SK-N-SH (cell line): ENCODE results near the gene HECTD4. TPM values are rescaled to one million over a fixed set of nuclear protein-coding genes. Genes with fewer than 3 reads are reported as not detected.

Source experiments
- CTCF ChIA-PET: fragments of 300-600, 350-600 bp; formaldehyde crosslinking; extraction: SDS; loops from one replicate; lab custom pipeline; 2021; lab: Yijun Ruan, JAX
- POLR2A ChIA-PET: fragments of 350-600 bp; sonication (Branson Sonifier 250); formaldehyde crosslinking; extraction: SDS; loops from one replicate; lab custom pipeline; 2020; ENCODE audit warnings: antibody characterized with exemption, inconsistent platforms; lab: Yijun Ruan, JAX
- DNase-seq: peaks from one replicate; pipeline ENCODE4 v3.0.0; 2012
- H2AFZ ChIP-seq: fragments of 200-600 bp; sonication (generic); 2 replicates; pipeline ENCODE4 v1.8.1; 2016; ENCODE audit warnings: antibody characterized with exemption, mild to moderate bottlenecking, low read depth
- H3F3A ChIP-seq: fragments of 200-600 bp; sonication (generic); replicated peaks from 2 replicates; pipeline ENCODE3; 2016; ENCODE audit warnings: antibody characterized with exemption, mild to moderate bottlenecking; ENCODE audit not compliant: insufficient read depth
- H3K27ac ChIP-seq, 2 experiments: fragments of 200-500 bp in 1 of 2; fragments of 200-600 bp in 1 of 2; sonication (Bioruptor generic) in 1 of 2; sonication (generic), shearing (Covaris generic) in 1 of 2; 2 replicates each; pipeline versions ENCODE4 v1.5.1 to v1.6.1; 2014 to 2016; ENCODE audit warnings: low read depth in 2 of 2, inconsistent platforms in 1 of 2, low read length in 1 of 2, mild to moderate bottlenecking in 1 of 2, mixed read lengths in 1 of 2
- H3K27me3 ChIP-seq: fragments of 200-600 bp; sonication (generic), shearing (Covaris generic); 2 replicates; pipeline ENCODE4 v1.6.1; 2016; ENCODE audit warnings: mixed run types; ENCODE audit not compliant: insufficient read depth
- H3K36me3 ChIP-seq, 2 experiments: fragments of 200-500 bp in 1 of 2; fragments of 200-600 bp in 1 of 2; sonication (Bioruptor generic) in 1 of 2; sonication (generic) in 1 of 2; replicated peaks in 1 of 2; 2 replicates each; pipeline versions ENCODE3 to v1.5.1; 2014 to 2016; ENCODE audit warnings: low read length in 1 of 2, mild to moderate bottlenecking in 1 of 2; ENCODE audit not compliant: insufficient read depth in 2 of 2, control insufficient read depth in 1 of 2
- H3K4me1 ChIP-seq, 2 experiments: fragments of 200-500 bp in 1 of 2; fragments of 200-600 bp in 1 of 2; sonication (Bioruptor generic) in 1 of 2; sonication (generic), shearing (Covaris generic) in 1 of 2; 2 replicates each; pipeline versions ENCODE4 v1.5.1 to v1.6.1; 2014 to 2016; ENCODE audit warnings: low read depth in 1 of 2, low read length in 1 of 2, mixed run types in 1 of 2; ENCODE audit not compliant: insufficient read depth in 2 of 2, control insufficient read depth in 1 of 2
- H3K4me2 ChIP-seq: fragments of 200-600 bp; sonication (generic), shearing (Covaris generic); 2 replicates; pipeline ENCODE4 v1.6.1; 2017; ENCODE audit warnings: mixed run types
- H3K4me3 ChIP-seq, 2 experiments: fragments of 200-500 bp in 1 of 2; fragments of 200-600 bp in 1 of 2; sonication (Bioruptor generic) in 1 of 2; sonication (generic), shearing (Covaris generic) in 1 of 2; 2 replicates each; pipeline versions ENCODE4 v1.5.1 to v1.8.1; 2014 to 2016; ENCODE audit warnings: low read depth in 2 of 2, inconsistent platforms in 1 of 2, low read length in 1 of 2, mild to moderate bottlenecking in 1 of 2, mixed read lengths in 1 of 2, moderate library complexity in 1 of 2
- H3K79me2 ChIP-seq: fragments of 200-600 bp; sonication (generic); 2 replicates; pipeline ENCODE4 v1.8.1; 2017; ENCODE audit warnings: mild to moderate bottlenecking; ENCODE audit not compliant: insufficient read depth
- H3K9ac ChIP-seq: fragments of 200-600 bp; sonication (generic); 2 replicates; pipeline ENCODE4 v1.6.1; 2017; ENCODE audit warnings: mixed run types
- H3K9me2 ChIP-seq: fragments of 200-600 bp; sonication (generic); 2 replicates; pipeline ENCODE4 v1.6.1; 2017; ENCODE audit warnings: mixed run types
- H3K9me3 ChIP-seq: fragments of 200-600 bp; sonication (generic); 2 replicates; pipeline ENCODE4 v1.6.1; 2017; ENCODE audit warnings: mixed run types, mild to moderate bottlenecking, moderate library complexity
- H4K20me1 ChIP-seq: fragments of 200-600 bp; sonication (generic); 2 replicates; pipeline ENCODE4 v1.6.1; 2017; ENCODE audit warnings: mild to moderate bottlenecking, mixed run types; ENCODE audit not compliant: insufficient read depth
- CHD2 ChIP-seq: fragments of 150-350 bp; IDR thresholded peaks from 2 replicates; pipeline ENCODE4 v1.6.1; 2018; ENCODE audit warnings: low read length; ENCODE audit not compliant: partially characterized antibody
- JUND ChIP-seq: IDR thresholded peaks from 2 replicates; pipeline ENCODE4 v1.4.0; 2012
- MXI1 ChIP-seq: IDR thresholded peaks from 2 replicates; pipeline ENCODE4 v1.6.1; 2012; ENCODE audit warnings: mild to moderate bottlenecking, low read depth, low read length, improper control_type of control experiment
- NRF1 ChIP-seq: IDR thresholded peaks from 2 replicates; pipeline ENCODE4 v1.6.1; 2012; ENCODE audit warnings: low read depth, mild to moderate bottlenecking, low read length
- POLR2AphosphoS5 ChIP-seq: IDR thresholded peaks from 2 replicates; pipeline ENCODE4 v1.6.1; 2012; ENCODE audit warnings: low read depth, low read length
- REST ChIP-seq: IDR thresholded peaks from 2 replicates; pipeline ENCODE4 v1.6.1; 2012; ENCODE audit warnings: mild to moderate bottlenecking, low read depth, low read length, moderate library complexity
- RXRA ChIP-seq: IDR thresholded peaks from 2 replicates; pipeline ENCODE4 v1.4.0; 2012; ENCODE audit warnings: low read depth, mild to moderate bottlenecking, borderline replicate concordance
- SIN3A ChIP-seq: IDR thresholded peaks from 2 replicates; pipeline ENCODE4 v1.6.1; 2012; ENCODE audit warnings: low read depth, mild to moderate bottlenecking, low read length, moderate library complexity, borderline replicate concordance
- TAF1 ChIP-seq: IDR thresholded peaks from 2 replicates; pipeline ENCODE4 v1.6.1; 2012; ENCODE audit warnings: low read depth, mild to moderate bottlenecking, low read length, moderate library complexity, borderline replicate concordance
- TEAD4 ChIP-seq: IDR thresholded peaks from 2 replicates; pipeline ENCODE4 v1.4.0; 2012; ENCODE audit warnings: mild to moderate bottlenecking, borderline replicate concordance; ENCODE audit not compliant: insufficient read depth
- YY1 ChIP-seq: IDR thresholded peaks from 2 replicates; pipeline ENCODE4 v1.4.0; 2012; ENCODE audit warnings: low read depth, mild to moderate bottlenecking
- whole genome bisulfite sequencing: methylation state at CpG from one replicate; pipeline ENCODE4 v1.1.6; 2017; ENCODE audit warnings: low lambda C conversion rate; 5-methylcytosine and 5-hydroxymethylcytosine counted together
- polyA plus RNA-seq, 3 experiments: library from polyadenylated mRNA; depleted of rRNA; stranded (reverse); fragments of >200 nt; gene quantifications; 2 replicates each; pipeline ENCODE4 v1.2.3, GENCODE V29; 2012

Gene HECTD4
- polyA plus RNA-seq (2012; rRNA removed) = 9.3 and 14.6 TPM in 2 replicates
- 6.3 and 7.8 TPM in 2 replicates for polyA plus RNA-seq (2012; cell fraction: cytosol; rRNA removed)
- polyA plus RNA-seq (2012; cell fraction: nucleus; rRNA removed) = 62.9 and 77.2 TPM in 2 replicates

DNA sequence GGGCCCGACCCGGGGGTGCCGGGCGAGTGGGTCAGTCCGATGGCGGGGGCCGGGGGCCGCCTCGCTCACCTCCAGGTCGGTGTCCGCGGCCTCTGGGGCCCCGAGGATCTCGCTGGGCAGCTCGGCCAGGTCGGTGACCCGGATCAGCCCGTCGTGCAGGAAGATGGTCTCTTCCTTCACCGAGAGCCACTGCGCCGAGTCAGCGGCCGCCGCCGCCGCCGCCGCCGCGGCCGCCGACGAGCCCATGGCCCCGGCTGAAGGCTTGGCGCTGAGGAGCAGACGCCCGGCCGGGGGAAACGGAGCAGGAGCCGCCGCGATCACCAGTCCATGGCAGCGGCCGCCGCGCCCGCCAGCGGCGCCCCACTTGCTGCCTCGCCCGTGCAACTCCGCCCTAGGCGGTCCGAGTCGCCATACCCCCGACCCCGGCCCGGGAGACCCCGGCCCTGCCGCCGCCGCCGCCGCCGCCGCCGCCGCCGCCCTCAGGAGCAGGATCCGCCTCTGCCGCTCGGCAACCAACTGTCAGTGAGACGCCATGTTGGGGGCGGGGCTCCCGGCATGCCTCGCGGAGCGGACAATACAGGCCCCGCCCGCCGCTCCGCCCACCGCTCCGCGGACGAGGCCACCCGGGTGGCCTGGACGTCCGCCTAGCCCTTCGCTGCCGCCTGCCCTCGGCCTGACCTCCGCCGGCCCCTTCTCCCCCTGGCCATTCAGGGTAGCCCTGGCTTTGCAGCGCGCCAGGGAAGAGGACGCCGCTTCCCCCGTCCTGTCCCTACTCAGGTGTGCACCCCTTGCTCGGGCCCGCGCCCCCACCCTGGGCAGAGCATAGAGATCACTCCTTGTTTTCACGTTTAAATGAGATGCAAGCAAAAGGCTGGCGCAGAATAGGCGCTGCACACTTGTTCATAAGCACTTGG is at the start of gene HECTD4:
HECTD4 (minus strand) TSS at position 549 of the 914 bp plus-strand sequence; CDS start at position 246, 303 bp downstream.
- POLR2A ChIA-PET = interaction anchor here (0.6 to 0.8 kb wide), 2 partner anchors 37 to 53 kb away, joined by 3 read pairs; partner anchors contain the start of gene PTPN11
- H3F3A ChIP-seq = no peaks in the 10 kb centered on the region
- 4% methylated on average over 12 of the region's 106 CpGs for WGBS

More for the DNA sequence above, at the start of gene HECTD4:
- peak within 1 kb of the TSS; percentile 98 for H2AFZ ChIP-seq
- DNase-seq = peak; percentile 98
- no peaks in the 10 kb centered on the region for H3K27me3 ChIP-seq
- H3K4me2 ChIP-seq = peak within 1 kb of the TSS; percentile 93
- no peaks in the 10 kb centered on the region for H3K36me3 ChIP-seq
- H3K9me3 ChIP-seq = no peaks in the 10 kb centered on the region
- CTCF ChIA-PET = interaction anchor here (0.8 kb wide), 2 partner anchors 128 to 184 kb away, joined by 3 read pairs; no protein-coding TSS in a partner anchor
- peak within 1 kb of the TSS; percentile 67 to 96 for H3K4me3 ChIP-seq
- peaks cover 13% of the 10 kb centered on the region; the same call in 1 of the 2 replicates for H4K20me1 ChIP-seq
- H3K4me1 ChIP-seq = peaks cover 0 to 8% of the 10 kb centered on the region in 2 experiments; a peak in 1 of 4 replicates
- H3K27ac ChIP-seq = peak within 1 kb of the TSS; percentile 66 to 82
- peak within 1 kb of the TSS; percentile 70 for H3K9ac ChIP-seq
- H3K9me2 ChIP-seq = no peaks in the 10 kb centered on the region
- H3K79me2 ChIP-seq = peaks cover 49% of the 10 kb centered on the region
- TF ChIP-seq POLR2AphosphoS5 (peak; percentile 94), SIN3A (peak; percentile 21; the same call in 1 of the 2 replicates), NRF1 (no peak), TEAD4 (no peak), YY1 (peak; percentile 89), RXRA (peak; percentile 55; the same call in 1 of the 2 replicates), TAF1 (peak; percentile 84), JUND (no peak), CHD2 (peak; percentile 25), REST (no peak), MXI1 (peak; percentile 49; the same call in 1 of the 2 replicates)
